Measurements from ENCODE around the gene NFIA. TPM values are rescaled to one million over a fixed set of nuclear protein-coding genes. Genes with fewer than 3 reads are reported as not detected.

Gene NFIA
- total and polyA plus RNA-seq, 7 experiments from 2014 or later: 1.0 to 8.6 (median 5.9) TPM

GRCh38 chr1:61133335-61134019 lies 51.1 kb downstream of the NFIA start:
- Histone ChIP-seq H3K9me3 (ENCODE audit: control insufficient read depth in 2 of 3, low read length in 3 of 3) (no peaks in the 10 kb centered on the region), H3K27ac (ENCODE audit: low read depth, low read length) (no peak overlapping the region), H3K4me3 (ENCODE audit: low read length) (no peak overlapping the region), H3K36me3 (ENCODE audit: control insufficient read depth in 2 of 3, insufficient read depth in 3 of 3, low read length in 3 of 3) (no peaks in the 10 kb centered on the region), H3K4me1 (ENCODE audit: control insufficient read depth in 2 of 2, insufficient read depth in 2 of 2, low read length in 2 of 2) (no peaks in the 10 kb centered on the region), H3K27me3 (ENCODE audit: control insufficient read depth in 2 of 2, insufficient read depth in 2 of 2, low read length in 2 of 2) (no peaks in the 10 kb centered on the region)
- Mint-ChIP-seq H3K9me3 (no peaks in the 10 kb centered on the region), H3K27me3 (peaks cover 5 to 21% (median 8%) of the 10 kb centered on the region in 5 donors), H3K4me1 (peaks cover 2 to 9% (median 6%) of the 10 kb centered on the region in 7 donors), H3K4me3 (no peak overlapping the region), H3K36me3 (no peaks in the 10 kb centered on the region), H3K27ac (no peak overlapping the region)
- intact Hi-C loops (cut with micrococcal nuclease): no loop called here
- CTCF ChIA-PET: no interaction called here
- ATAC-seq (no peak), DNase-seq (no peak)
- POLR2A ChIA-PET: no interaction called here

DNA sequence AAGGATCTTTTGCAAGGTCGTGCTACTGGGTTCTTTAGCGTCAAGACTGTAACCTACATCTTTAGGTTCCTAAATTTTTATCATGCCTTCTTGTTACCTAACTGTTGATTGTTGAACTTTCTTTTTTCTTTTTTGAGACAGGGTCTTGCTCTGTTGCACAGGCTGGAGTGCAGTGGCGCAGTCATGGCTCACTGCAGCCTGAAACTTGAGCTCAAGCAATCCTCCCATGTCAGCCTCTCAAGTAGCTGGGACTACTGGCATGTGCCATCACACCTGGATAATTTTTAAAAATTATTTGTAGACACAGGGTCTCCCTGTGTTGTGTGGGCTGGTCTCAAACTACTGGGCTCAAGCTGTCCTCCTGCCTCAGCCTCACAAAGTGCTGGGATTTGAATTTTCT lies 52.9 kb downstream of the NFIA start:
- H3K4me1 Mint-ChIP-seq: peaks cover 2 to 9% (median 6%) of the 10 kb centered on the region in 7 donors
- intact Hi-C loops (cut with micrococcal nuclease): no loop called here
- ATAC-seq (no peak), DNase-seq (no peak)
- H3K27ac ChIP-seq (ENCODE audit: low read depth, low read length): no peak overlapping the region
- no peaks in the 10 kb centered on the region for H3K9me3 ChIP-seq (ENCODE audit: control insufficient read depth in 2 of 3, low read length in 3 of 3)
- no peaks in the 10 kb centered on the region for H3K9me3 Mint-ChIP-seq
- no peak overlapping the region for H3K27ac Mint-ChIP-seq
- H3K4me1 ChIP-seq (ENCODE audit: control insufficient read depth in 2 of 2, insufficient read depth in 2 of 2, low read length in 2 of 2): no peaks in the 10 kb centered on the region
- H3K36me3 Mint-ChIP-seq: no peaks in the 10 kb centered on the region
- peaks cover 6 to 15% (median 10%) of the 10 kb centered on the region in 5 donors for H3K27me3 Mint-ChIP-seq
- H3K4me3 ChIP-seq (ENCODE audit: low read length): no peak overlapping the region
- CTCF ChIA-PET: no interaction called here
- no peaks in the 10 kb centered on the region for H3K36me3 ChIP-seq (ENCODE audit: control insufficient read depth in 2 of 3, insufficient read depth in 3 of 3, low read length in 3 of 3)
- POLR2A ChIA-PET: no interaction called here
- no peak overlapping the region for H3K4me3 Mint-ChIP-seq
- no peaks in the 10 kb centered on the region for H3K27me3 ChIP-seq (ENCODE audit: control insufficient read depth in 2 of 2, insufficient read depth in 2 of 2, low read length in 2 of 2)

GRCh38 chr1:61138305-61138704 lies 55.9 kb downstream of the NFIA start:
- ChIA-PET CTCF (no interaction called here), POLR2A (no interaction called here)
- Histone ChIP-seq H3K4me3 (ENCODE audit: low read length) (no peak overlapping the region), H3K9me3 (ENCODE audit: control insufficient read depth in 2 of 3, low read length in 3 of 3) (no peaks in the 10 kb centered on the region), H3K36me3 (ENCODE audit: control insufficient read depth in 2 of 3, insufficient read depth in 3 of 3, low read length in 3 of 3) (no peaks in the 10 kb centered on the region), H3K27me3 (ENCODE audit: control insufficient read depth in 2 of 2, insufficient read depth in 2 of 2, low read length in 2 of 2) (no peaks in the 10 kb centered on the region), H3K27ac (ENCODE audit: low read depth, low read length) (no peak overlapping the region), H3K4me1 (ENCODE audit: control insufficient read depth in 2 of 2, insufficient read depth in 2 of 2, low read length in 2 of 2) (no peaks in the 10 kb centered on the region)
- intact Hi-C loops (cut with micrococcal nuclease): no loop called here
- Mint-ChIP-seq H3K36me3 (no peaks in the 10 kb centered on the region), H3K9me3 (no peaks in the 10 kb centered on the region), H3K27me3 (peaks cover 0 to 6% (median 5%) of the 10 kb centered on the region in 5 donors), H3K4me3 (no peak overlapping the region), H3K4me1 (no peaks in the 10 kb centered on the region), H3K27ac (no peak overlapping the region)
- ATAC-seq (no peak), DNase-seq (no peak)

DNA sequence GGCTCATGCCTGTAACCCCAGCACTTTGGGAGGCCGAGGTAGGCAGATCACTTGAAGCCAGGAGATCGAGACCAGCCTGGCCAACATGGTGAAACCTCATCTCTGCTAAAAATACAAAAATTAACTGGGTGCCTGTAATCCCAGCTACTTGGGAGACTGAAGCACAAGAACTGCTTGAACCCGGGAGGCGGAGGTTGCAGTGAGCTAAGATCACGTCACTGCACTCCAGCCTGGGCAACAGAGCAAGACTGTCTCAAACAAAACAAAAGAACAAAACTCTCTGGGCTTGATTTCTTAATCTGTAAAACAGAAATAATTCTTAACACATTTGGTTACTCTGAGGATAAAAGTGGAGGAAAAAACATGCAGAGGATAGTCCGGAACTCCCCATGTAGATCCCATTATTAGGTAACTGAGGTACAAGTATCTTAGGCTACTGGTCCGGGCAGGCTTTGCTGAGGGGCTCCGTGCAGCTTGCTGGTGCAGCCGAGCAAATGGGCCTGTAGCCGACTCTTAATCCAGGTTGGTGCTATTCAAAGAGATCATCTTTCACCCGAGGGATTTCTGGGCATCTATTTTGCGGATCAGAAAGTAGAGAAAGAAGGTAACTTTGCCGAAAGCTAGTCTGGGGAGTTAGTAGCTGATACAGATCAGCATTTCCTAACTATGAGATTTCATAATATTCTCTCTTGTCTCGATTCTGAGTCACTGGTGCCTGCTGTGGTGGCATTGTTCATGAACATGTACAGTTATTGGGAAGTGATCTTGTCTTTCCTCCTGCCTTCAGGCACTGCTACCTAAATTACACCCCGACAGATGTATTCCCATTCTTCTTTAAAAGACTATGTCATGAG lies 56.8 kb downstream of the NFIA start:
- no peak overlapping the region for H3K4me3 ChIP-seq (ENCODE audit: low read length)
- no peaks in the 10 kb centered on the region for H3K36me3 Mint-ChIP-seq
- H3K36me3 ChIP-seq (ENCODE audit: control insufficient read depth in 2 of 3, insufficient read depth in 3 of 3, low read length in 3 of 3): no peaks in the 10 kb centered on the region
- ATAC-seq (peak; percentile 70), DNase-seq (no peak)
- no peaks in the 10 kb centered on the region for H3K4me1 ChIP-seq (ENCODE audit: control insufficient read depth in 2 of 2, insufficient read depth in 2 of 2, low read length in 2 of 2)
- H3K27ac ChIP-seq (ENCODE audit: low read depth, low read length): no peak overlapping the region
- no peaks in the 10 kb centered on the region for H3K27me3 ChIP-seq (ENCODE audit: control insufficient read depth in 2 of 2, insufficient read depth in 2 of 2, low read length in 2 of 2)
- POLR2A ChIA-PET: no interaction called here
- intact Hi-C loops (cut with micrococcal nuclease): no loop called here
- CTCF ChIA-PET: no interaction called here
- H3K4me1 Mint-ChIP-seq: no peaks in the 10 kb centered on the region
- H3K27me3 Mint-ChIP-seq: peaks cover 0 to 6% (median 5%) of the 10 kb centered on the region in 5 donors
- no peaks in the 10 kb centered on the region for H3K9me3 Mint-ChIP-seq
- no peaks in the 10 kb centered on the region for H3K9me3 ChIP-seq (ENCODE audit: control insufficient read depth in 2 of 3, low read length in 3 of 3)
- no peak overlapping the region for H3K27ac Mint-ChIP-seq
- no peak overlapping the region for H3K4me3 Mint-ChIP-seq

GRCh38 chr1:61139775-61140549 lies 57.6 kb downstream of the NFIA start:
- intact Hi-C loops (cut with micrococcal nuclease): no loop called here

GRCh38 chr1:61140778-61141177 lies 58.4 kb downstream of the NFIA start:
- no peaks in the 10 kb centered on the region for H3K27me3 ChIP-seq (ENCODE audit: control insufficient read depth in 2 of 2, insufficient read depth in 2 of 2, low read length in 2 of 2)
- Mint-ChIP-seq H3K4me1 (no peaks in the 10 kb centered on the region), H3K27me3 (peaks cover 0 to 6% (median 4%) of the 10 kb centered on the region in 5 donors), H3K4me3 (no peak overlapping the region), H3K27ac (no peak overlapping the region), H3K9me3 (no peaks in the 10 kb centered on the region), H3K36me3 (no peaks in the 10 kb centered on the region)
- intact Hi-C loops (cut with micrococcal nuclease): no loop called here
- no peak for DNase-seq
- H3K4me3 ChIP-seq (ENCODE audit: low read length): no peak overlapping the region
- H3K27ac ChIP-seq (ENCODE audit: low read depth, low read length): no peak overlapping the region
- H3K36me3 ChIP-seq (ENCODE audit: control insufficient read depth in 2 of 3, insufficient read depth in 3 of 3, low read length in 3 of 3): no peaks in the 10 kb centered on the region
- H3K4me1 ChIP-seq (ENCODE audit: control insufficient read depth in 2 of 2, insufficient read depth in 2 of 2, low read length in 2 of 2): no peaks in the 10 kb centered on the region
- no peaks in the 10 kb centered on the region for H3K9me3 ChIP-seq (ENCODE audit: control insufficient read depth in 2 of 3, low read length in 3 of 3)
- CTCF ChIA-PET: no interaction called here
- ATAC-seq: peak; percentile 37
- POLR2A ChIA-PET: no interaction called here

More at GRCh38 chr1:61139775-61140549, 57.6 kb downstream of the NFIA start:
- Histone ChIP-seq H3K27ac (ENCODE audit: low read depth, low read length) (no peak overlapping the region), H3K36me3 (ENCODE audit: control insufficient read depth in 2 of 3, insufficient read depth in 3 of 3, low read length in 3 of 3) (no peaks in the 10 kb centered on the region), H3K9me3 (ENCODE audit: control insufficient read depth in 2 of 3, low read length in 3 of 3) (no peaks in the 10 kb centered on the region), H3K27me3 (ENCODE audit: control insufficient read depth in 2 of 2, insufficient read depth in 2 of 2, low read length in 2 of 2) (no peaks in the 10 kb centered on the region), H3K4me1 (ENCODE audit: control insufficient read depth in 2 of 2, insufficient read depth in 2 of 2, low read length in 2 of 2) (no peaks in the 10 kb centered on the region), H3K4me3 (ENCODE audit: low read length) (no peak overlapping the region)
- Mint-ChIP-seq H3K27me3 (peaks cover 0 to 6% (median 4%) of the 10 kb centered on the region in 5 donors), H3K9me3 (no peaks in the 10 kb centered on the region), H3K4me1 (no peaks in the 10 kb centered on the region), H3K27ac (no peak overlapping the region), H3K36me3 (no peaks in the 10 kb centered on the region), H3K4me3 (no peak overlapping the region)
- no peak for ATAC-seq
- CTCF ChIA-PET: no interaction called here
- no peak for DNase-seq
- POLR2A ChIA-PET: no interaction called here

Measured in naive thymus-derived CD4-positive, alpha-beta T cell (primary cell).